Heart right ventricle (tissue), 16 donors: ENCODE results near the gene MAGI2. TPM values are rescaled to one million over a fixed set of nuclear protein-coding genes. Genes with fewer than 3 reads are reported as not detected.

Experiments
- ATAC-seq, 8 donors: fragments of 200-7000 bp; cut with Tn5 transposase; one replicate each; pipeline ENCODE4 v1.9.1; 2020; ENCODE audit warnings: mild to moderate bottlenecking in 8 of 8, moderate library complexity in 8 of 8, moderate number of reproducible peaks in 1 of 8
- DNase-seq, 2 donors: peaks; one replicate each; pipeline ENCODE4 v3.0.0-alpha.2; 2020
- H3K27ac ChIP-seq, 10 donors: fragments of 200-600 bp; sonication (generic) in 2 of 10; one replicate each; pipeline versions ENCODE4 v1.5.0 to v1.8.0; 2020 to 2022; ENCODE audit warnings: mild to moderate bottlenecking in 3 of 10
- H3K27me3 ChIP-seq, 7 donors: fragments of 200-600 bp; one replicate each; pipeline ENCODE4 v1.8.0; 2021 to 2022; ENCODE audit warnings: mild to moderate bottlenecking in 2 of 7
- H3K36me3 ChIP-seq, 9 donors: fragments of 200-600 bp; sonication (generic) in 1 of 9; one replicate each; pipeline versions ENCODE4 v1.5.0 to v1.8.0; 2020 to 2022; ENCODE audit warnings: mild to moderate bottlenecking in 2 of 9
- H3K4me1 ChIP-seq, 9 donors: fragments of 200-600 bp; sonication (generic) in 1 of 9; one replicate each; pipeline versions ENCODE4 v1.5.0 to v1.8.0; 2020 to 2022; ENCODE audit warnings: mild to moderate bottlenecking in 4 of 9
- H3K4me3 ChIP-seq, 10 donors: fragments of 200-600 bp; sonication (generic) in 2 of 10; one replicate each; pipeline versions ENCODE4 v1.5.0 to v1.8.0; 2020 to 2022; ENCODE audit warnings: mild to moderate bottlenecking in 7 of 10, moderate library complexity in 2 of 10
- H3K9me3 ChIP-seq, 11 donors: fragments of 200-600 bp in 10 of 11; sonication (generic) in 2 of 11; one replicate each; pipeline versions ENCODE4 v1.5.0 to v1.8.0; 2013 to 2022; ENCODE audit warnings: mild to moderate bottlenecking in 2 of 11, control low read depth in 1 of 11, moderate library complexity in 1 of 11
- WGBS, 2 donors: extraction: QIAGEN DNeasy Blood & Tissue Kit; methylation state at CpG; one replicate each; pipeline ENCODE4 v1.1.7; 2013; ENCODE audit warnings: inconsistent platforms in 1 of 2; 5-methylcytosine and 5-hydroxymethylcytosine counted together
- intact Hi-C, 10 donors: fragments of 100-400 bp; cut with DNase I; formaldehyde crosslinking; loops; one replicate each; pipeline versions ENCODE4 v1.11.1 to v1.14.2; 2022
- polyA plus RNA-seq, 2 donors: library from polyadenylated mRNA; stranded (reverse); fragments of 200-250 nt; gene quantifications; one replicate each; pipeline ENCODE4 v1.2.3, GENCODE V29; 2013
- total RNA-seq, 10 donors: library from RNA; stranded (reverse); fragmentation: NEBNext Ultra II Directional in 3 of 10; extraction: Animal tissue kit (Norgen Biotek cat#: 25700) in 3 of 10; gene quantifications; one replicate each; pipeline versions ENCODE4 v1.2.1 to v1.2.4, GENCODE V29; 2021 to 2023
- TF ChIP-seq, protein P1 (sequence below), 9 donors: fragments of 200-600 bp; sonication (generic) in 2 of 9; IDR thresholded peaks; one replicate each; pipeline versions ENCODE4 v1.5.0 to v1.8.0; 2021 to 2022; ENCODE audit warnings: antibody characterized with exemption in 9 of 9, mild to moderate bottlenecking in 5 of 9, moderate library complexity in 1 of 9
- donor health status: Arrhythmogenic right ventricular cardiomyopathy.
- donor health status: ischemic (EF 13 %, LVEDD 7.1; RV severe dilation, severe dysfunction).
- donor health status: healthy with polysubstance abuse.
- donor health status: DM: no; HTN: yes; CAD: no.
- donor health status: DM: no; HTN: no; CAD: no.
- donor health status: ischemic (EF 25% LVEDD 6.9; RV normal size, moderate dysfunction).
- donor health status: ischemic (EF 25% LVEDD 5.7; RV mildly dilated, moderate dysfunction).
- donor health status: healthy.
- donor health status: DM: yes; HTN: yes; CAD: no.
- donor health status: Ischemic cardiomyopathy.
- donor health status: ischemic (EF 35%, LVEDD 5.7; RV mildly dilated, moderate dysfunction).
- donor health status: nonischemic (EF 11% LVEDD 7.7; RV severe dilation, severe dysfunction).
- donor health status: DM: yes; HTN: yes; CAD: no.
- donor health status: PGD.
- donor health status: ischemic (EF 29% LVEDD 5.4; RV normal size, mild dysfunction).
- donor health status: nonischemic (EF 23%, LVEDD 6.1; RV moderate dilation, normal function).

The MAGI2 gene
- total and polyA plus RNA-seq, 12 donors: 0.83 to 6.0 (median 4.1) TPM

DNA sequence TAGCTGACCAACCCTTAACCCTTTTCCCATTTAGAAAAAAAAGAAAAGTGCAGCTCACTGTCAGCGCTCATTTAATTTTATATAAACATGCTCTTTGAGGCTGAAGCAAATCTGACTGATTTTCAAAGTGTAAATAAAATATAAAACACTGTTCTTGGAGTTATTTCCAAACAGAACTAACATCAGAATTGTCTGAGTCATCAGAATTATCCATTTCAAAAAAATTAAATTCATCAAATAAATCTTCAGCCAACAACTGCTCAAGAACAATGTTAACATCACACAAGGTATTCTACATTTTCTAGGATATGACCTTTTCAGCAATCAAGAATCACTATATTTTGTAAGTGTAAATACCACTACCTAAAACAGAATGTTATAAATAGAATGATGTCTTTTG is 93.6 kb downstream of the MAGI2 start:
- 92 to 100% methylated on average over 1 of the region's 1 CpG for WGBS, 2 donors
- intact Hi-C loops: no loop called here
- Histone ChIP-seq H3K4me1 (peaks cover 0 to 6% (median 0%) of the 10 kb centered on the region in 9 donors), H3K9me3 (peaks cover 0 to 27% (median 0%) of the 10 kb centered on the region in 11 donors), H3K27ac (no peak overlapping the region), H3K27me3 (no peaks in the 10 kb centered on the region), H3K4me3 (no peak overlapping the region), H3K36me3 (no peaks in the 10 kb centered on the region)
- DNase-seq (no peak), ATAC-seq (no peak)
- TF ChIP-seq, protein P1, sequence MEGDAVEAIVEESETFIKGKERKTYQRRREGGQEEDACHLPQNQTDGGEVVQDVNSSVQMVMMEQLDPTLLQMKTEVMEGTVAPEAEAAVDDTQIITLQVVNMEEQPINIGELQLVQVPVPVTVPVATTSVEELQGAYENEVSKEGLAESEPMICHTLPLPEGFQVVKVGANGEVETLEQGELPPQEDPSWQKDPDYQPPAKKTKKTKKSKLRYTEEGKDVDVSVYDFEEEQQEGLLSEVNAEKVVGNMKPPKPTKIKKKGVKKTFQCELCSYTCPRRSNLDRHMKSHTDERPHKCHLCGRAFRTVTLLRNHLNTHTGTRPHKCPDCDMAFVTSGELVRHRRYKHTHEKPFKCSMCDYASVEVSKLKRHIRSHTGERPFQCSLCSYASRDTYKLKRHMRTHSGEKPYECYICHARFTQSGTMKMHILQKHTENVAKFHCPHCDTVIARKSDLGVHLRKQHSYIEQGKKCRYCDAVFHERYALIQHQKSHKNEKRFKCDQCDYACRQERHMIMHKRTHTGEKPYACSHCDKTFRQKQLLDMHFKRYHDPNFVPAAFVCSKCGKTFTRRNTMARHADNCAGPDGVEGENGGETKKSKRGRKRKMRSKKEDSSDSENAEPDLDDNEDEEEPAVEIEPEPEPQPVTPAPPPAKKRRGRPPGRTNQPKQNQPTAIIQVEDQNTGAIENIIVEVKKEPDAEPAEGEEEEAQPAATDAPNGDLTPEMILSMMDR (IDR thresholded peaks at IDR 0.05): no peak

DNA sequence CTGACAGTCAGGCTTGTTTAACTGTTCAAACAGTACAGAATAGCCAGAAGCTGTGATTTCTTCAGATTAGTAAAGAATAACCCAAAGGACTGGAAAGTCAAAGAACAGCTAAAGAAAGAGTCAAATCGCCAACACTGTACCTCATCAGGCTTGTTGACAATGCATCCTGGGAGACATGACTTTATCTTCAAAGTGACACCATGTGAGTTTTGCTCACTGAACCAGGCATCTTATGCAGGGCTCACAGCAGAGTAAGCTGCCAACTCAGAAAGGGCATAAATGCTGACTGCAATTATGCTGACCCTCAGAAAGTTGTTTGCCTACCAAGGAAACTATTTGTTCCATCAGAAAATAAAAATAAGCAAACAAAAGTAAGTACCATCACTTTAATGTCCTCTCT is 96.4 kb downstream of the MAGI2 start:
- intact Hi-C loops: no loop called here
- TF ChIP-seq, protein P1 (IDR thresholded peaks at IDR 0.05): no peak
- WGBS, 2 donors: 43 to 52% methylated on average over 1 of the region's 1 CpG

DNA sequence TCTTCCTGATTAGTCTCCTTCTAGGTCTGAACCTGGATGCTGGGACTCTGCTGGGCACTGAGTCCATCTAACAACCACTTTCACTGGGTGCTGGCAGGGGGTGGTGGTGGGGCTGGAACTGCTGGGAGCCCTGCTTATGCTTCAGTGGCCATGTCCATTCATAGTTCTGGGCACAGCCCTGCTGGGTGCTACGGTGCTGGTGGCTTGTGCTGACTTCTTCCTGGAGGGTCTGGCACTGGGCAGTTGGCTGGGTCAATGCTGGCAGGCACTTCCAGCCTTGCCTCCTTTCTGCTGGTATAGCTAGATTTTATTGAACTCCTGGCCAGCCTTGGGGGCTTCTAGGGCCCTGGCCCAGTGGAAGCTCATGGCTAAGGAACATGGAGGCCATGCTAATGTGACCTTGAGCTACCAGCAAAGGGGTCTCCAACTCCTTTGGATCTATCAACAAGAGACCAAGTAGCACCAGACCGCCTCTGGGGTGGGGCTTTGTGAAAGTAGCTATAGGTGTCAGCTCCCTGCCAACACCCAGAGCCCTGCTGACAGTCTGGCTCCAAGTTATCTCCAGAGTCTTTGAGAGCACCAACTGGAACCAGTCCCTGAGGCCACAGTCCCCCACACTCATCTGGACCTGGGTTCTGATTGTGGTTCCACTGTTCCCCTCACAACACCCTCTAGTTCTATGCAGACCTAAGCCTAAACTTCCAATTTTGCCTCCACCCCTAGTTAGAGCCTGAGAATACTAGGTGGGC is 99.6 kb downstream of the MAGI2 start:
- 90 to 94% methylated on average over 2 of the region's 2 CpGs for WGBS, 2 donors
- TF ChIP-seq, protein P1 (IDR thresholded peaks at IDR 0.05): no peak
- no peak overlapping the region for H3K27ac ChIP-seq
- peaks cover 0 to 2% (median 0%) of the 10 kb centered on the region in 11 donors for H3K9me3 ChIP-seq
- ATAC-seq (peak in 1 of 8 donors; percentile 33), DNase-seq (no peak)
- H3K36me3 ChIP-seq: no peaks in the 10 kb centered on the region
- intact Hi-C loops: no loop called here
- no peaks in the 10 kb centered on the region for H3K27me3 ChIP-seq
- H3K4me3 ChIP-seq: no peak overlapping the region
- peaks cover 0 to 6% (median 0%) of the 10 kb centered on the region in 9 donors for H3K4me1 ChIP-seq

More for the DNA sequence above, 96.4 kb downstream of the MAGI2 start:
- H3K9me3 ChIP-seq: peaks cover 0 to 27% (median 0%) of the 10 kb centered on the region in 11 donors
- H3K4me3 ChIP-seq: no peak overlapping the region
- no peaks in the 10 kb centered on the region for H3K36me3 ChIP-seq
- no peak overlapping the region for H3K27ac ChIP-seq
- H3K27me3 ChIP-seq: no peaks in the 10 kb centered on the region
- peak in 3 of 8 donors; percentile 38 to 58 (median 52) for ATAC-seq
- peaks cover 0 to 6% (median 0%) of the 10 kb centered on the region in 9 donors for H3K4me1 ChIP-seq
- DNase-seq: peak in 1 of 2 donors; percentile 5

DNA sequence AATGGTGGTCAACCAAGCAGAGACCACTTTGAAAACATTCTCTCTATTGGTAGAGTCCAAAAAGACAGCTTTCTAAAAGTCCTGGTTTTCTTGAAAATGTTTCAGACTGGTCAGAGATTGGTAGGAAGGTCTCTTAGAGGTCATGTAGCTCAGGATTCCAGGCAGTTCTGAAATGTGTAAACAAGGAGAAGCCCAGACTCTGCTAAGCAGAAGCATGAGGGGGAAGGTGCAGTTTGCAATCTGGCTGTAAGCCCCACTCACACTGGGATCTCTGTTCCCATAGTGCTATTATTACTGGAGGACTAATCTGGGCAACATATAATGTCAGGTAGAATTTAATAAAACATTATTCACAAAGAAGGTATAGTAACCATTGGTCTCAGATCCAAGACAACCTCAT is 101.1 kb downstream of the MAGI2 start:
- H3K4me1 ChIP-seq: peaks cover 0 to 4% (median 0%) of the 10 kb centered on the region in 9 donors
- peak in 1 of 8 donors; percentile 33 for ATAC-seq
- no peaks in the 10 kb centered on the region for H3K36me3 ChIP-seq

More for the DNA sequence above, 101.1 kb downstream of the MAGI2 start:
- Histone ChIP-seq H3K4me3 (no peak overlapping the region), H3K9me3 (no peaks in the 10 kb centered on the region), H3K27me3 (no peaks in the 10 kb centered on the region), H3K27ac (no peak overlapping the region)
- intact Hi-C loops: no loop called here
- DNase-seq: no peak
- TF ChIP-seq, protein P1 (IDR thresholded peaks at IDR 0.05): no peak
